Activated CD4-positive, alpha-beta T cell treated with anti-CD3 and anti-CD28 coated beads, Interleukin-2, Interleukin-4, amounts not matched to agents 100 ng/mL and 50 ng/mL, durations not matched to agents 16 hours and 8 hours (primary cell): ENCODE data around the gene TSPAN32.
"Not testable (repeated sequence)": the region's sequence is repeated elsewhere in the genome, so short reads cannot be mapped to it uniquely, and the experiment has no call there.

Experiments used
- DNase-seq: peaks from one replicate; pipeline ENCODE4 v3.0.0-alpha.2; 2020; ENCODE audit warnings: low spot score

The TSPAN32 gene

DNA sequence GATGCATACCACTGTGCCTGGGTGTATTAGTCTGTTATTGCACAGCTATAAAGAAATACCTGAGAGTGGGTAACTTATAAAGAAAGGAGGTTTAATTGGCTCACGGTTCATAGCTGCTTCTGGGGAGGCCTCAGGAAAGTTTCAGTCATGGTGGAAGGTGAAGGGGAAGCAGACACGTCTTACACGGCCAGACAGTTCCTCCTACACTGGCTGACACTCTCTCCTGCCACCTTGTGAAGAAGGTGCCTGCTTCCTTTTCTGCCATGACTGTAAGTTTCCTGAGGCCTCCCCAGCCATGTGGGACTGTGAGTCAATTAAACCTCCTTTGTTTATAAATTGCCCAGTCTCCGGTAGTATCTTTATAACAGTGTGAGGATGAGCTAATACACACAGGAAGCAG lies 41.7 kb downstream of the TSPAN32 start:
- DNase-seq, result no peak

DNA sequence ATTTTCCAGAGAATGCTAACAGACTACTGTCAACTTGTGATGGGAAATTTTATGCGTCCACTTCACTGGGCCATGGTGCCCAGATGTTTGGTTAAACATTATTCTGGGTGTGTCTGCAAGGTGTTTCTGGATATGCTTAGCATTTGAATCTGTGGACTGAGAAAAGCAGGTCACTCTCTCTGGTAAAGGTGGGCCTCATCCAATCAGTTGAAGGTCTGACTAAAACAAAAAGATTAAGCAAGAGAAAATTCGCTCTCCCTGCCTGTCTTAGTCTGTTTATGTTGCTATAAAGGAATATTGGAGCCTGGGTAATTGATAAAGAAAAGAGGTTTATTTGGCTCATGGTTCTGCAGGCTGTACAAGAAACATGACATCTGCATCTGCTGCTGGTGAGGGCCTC lies 43.2 kb downstream of the TSPAN32 start:
- DNase-seq, result no peak

DNA sequence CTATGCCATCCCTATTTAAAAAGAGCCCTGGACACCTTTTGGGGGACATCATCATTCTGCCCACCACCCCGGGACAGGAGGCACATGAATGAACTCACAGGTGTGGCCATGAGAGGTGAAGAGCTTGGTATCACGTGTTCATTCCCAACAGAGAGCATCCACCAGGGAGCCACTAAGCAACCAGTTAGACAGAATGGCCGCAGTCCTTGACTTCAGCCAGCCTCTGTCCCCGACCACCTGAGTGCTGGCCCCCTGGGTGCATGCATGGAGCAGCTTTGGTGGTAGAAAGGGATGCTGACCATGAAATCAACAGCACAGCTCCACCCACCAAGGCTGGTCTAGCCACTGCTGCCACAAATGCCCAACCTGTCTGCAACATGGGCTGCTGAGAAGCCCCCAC lies 44.2 kb downstream of the TSPAN32 start:
- DNase-seq, result no peak

DNA sequence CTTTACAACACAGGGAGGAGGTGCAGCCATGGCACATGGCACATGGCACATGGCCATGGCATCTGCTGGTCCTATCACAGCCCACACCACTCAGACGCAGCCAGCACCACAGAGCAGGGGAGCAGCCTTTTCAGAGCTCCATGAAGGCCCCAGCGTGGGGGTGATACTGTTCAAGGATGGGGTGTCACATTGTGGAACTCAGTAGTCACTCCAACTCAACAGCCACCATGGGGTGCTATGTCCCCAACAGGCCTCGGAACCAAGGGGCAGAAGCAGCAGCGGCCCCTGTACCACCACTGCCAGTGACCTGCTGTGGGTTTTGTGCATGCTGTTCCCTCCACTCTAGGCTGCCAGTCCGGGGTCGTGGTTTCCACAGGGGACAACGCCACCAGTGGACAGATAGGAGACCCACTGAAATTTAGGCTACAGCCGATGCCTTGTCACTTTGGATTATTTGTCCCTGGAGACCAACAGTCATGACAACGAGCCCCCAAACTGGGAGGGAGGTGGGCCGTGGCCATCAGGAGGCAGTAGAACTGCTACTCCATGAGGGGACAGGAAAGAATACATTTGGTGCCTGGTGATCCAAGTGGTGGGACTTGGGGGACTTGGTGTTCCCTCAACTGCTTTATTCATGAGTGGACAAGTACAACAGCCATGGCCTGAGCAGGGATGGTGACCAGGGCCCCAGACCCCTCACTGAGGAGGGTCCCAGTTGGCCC lies 44.9 kb downstream of the TSPAN32 start:
- no peak for DNase-seq

DNA sequence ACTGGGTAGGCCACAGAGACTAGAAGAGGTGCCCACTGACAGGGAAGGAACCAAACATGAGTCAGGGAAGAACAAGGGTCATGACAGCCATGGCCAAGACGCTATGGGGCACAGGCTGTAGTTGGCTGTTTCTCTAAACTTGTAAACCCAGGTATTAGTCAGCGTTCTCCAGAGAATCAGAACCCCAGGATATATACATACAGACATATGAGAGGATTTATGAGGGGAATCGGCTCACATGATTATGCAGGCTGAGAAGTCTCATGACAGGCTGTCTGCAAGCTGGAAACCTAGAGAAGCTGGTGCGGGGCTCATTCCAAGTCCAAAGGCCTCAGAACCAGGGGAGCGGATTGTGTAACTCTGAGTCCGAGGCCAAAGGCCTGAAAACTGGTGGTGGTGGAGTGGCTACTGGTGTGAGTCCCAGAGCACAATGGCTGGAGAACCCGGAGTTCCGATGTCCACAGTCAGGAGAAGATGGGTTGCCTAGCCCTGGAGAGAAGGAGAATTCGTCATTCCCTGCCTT lies 45.6 kb downstream of the TSPAN32 start:
- DNase-seq, result no peak

DNA sequence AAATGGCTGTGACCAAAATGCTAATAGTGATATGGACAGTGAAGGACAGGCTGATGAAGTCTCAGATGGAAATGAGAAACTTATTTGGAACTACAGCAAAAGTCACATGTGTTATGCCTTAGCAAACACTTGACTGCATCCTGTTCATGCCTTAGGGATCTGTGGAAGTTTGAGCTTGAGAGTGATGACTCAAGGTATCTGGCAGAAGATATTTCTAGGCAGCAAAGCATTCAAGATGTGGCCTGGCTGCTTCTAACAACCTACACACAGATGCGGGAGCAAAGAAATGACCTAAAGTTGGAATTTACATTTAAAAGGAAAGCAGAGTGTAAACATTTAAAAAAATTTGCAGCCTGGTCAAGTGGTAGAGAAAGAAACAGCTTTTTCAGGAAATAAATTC lies 47.2 kb downstream of the TSPAN32 start:
- DNase-seq, result no peak

DNA sequence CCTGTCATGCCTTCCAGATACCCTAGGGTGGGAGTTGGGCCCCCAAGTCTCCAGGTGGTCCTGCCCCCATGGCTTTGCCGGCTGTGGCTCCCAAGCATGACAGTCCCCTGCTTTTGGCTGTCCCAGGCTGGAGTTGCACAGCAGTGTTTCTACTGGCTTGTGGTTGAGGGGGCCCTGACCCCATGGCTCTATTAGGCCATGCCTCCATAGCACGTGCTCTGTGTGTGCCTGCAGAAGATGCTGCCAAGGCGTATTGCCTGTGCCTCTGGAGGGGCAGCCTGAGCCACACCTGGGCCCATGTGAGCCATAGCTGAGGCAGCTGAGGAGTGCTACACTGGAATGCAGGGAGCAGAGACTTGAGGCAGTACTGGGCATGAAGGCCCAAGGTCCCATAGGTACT lies 49.9 kb downstream of the TSPAN32 start:
- DNase-seq, result no peak

DNA sequence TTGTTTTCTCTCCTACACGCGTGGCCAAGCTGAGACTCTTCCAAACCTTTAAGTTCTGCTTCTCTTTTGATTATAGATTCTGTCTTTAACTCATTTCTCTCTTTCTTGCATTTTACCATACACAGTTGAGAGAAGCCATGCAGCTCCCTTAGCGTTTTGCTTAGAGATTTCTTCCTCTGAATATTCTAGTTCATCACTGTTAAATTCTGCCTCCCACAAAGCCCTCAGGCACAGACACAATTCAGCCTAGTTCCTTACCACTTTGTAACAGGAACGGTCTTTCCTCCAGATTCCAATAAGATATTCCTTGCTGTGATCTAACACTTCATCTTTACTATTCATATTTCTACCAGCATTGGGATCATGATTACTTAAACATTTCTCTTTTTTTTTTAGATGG lies 50.6 kb downstream of the TSPAN32 start:
- DNase-seq, result no peak

DNA sequence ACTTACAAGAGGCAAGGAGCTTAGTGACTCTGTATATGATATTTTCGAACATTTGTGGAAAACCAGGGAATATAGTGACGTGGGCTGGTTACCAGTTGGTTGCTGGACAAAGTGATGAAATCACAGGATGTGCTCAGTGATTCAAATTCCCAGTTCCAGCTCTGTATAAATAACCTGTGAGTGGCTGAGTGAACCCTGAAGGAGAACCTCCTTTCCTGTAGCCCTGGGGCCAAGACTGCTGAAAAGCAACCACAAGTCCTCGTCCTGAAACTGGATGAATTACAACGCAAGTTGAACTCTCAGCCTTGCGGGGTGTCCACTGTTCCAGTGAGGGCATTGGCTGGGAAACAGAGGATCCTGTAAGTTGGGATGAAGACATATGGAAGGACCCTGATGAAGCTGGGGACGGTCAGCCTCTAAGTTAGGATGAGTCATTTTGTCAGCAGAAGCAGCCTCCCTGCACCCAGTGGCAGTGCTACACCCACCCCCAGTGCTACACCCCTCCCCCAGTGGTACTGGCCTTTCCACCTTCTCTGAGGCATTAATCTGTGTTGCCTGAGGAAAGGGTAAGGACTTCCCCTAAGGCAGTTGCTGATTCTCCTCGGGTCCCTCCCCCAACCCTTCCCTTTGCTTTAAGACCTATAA lies 53.3 kb downstream of the TSPAN32 start:
- no peak for DNase-seq

DNA sequence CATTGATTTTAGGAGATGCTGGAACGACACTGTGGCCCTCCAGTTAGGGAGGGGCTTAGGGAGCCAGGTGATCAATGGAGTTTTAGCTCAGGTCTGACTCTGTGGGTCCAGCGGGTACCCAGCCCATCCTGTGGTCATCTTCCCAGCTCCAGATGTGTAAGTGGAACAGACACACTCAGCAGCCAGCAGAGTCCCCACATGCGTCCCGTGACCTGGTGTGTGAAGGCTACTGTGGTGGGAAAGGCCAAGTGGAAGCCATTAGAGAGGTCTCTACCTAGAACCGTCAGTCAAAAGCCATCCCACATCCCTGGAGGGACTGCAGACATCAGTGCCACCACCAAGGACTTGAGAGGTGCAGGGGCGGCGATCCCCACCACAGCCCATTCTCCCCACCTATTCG lies 55.4 kb downstream of the TSPAN32 start:
- no peak for DNase-seq

DNA sequence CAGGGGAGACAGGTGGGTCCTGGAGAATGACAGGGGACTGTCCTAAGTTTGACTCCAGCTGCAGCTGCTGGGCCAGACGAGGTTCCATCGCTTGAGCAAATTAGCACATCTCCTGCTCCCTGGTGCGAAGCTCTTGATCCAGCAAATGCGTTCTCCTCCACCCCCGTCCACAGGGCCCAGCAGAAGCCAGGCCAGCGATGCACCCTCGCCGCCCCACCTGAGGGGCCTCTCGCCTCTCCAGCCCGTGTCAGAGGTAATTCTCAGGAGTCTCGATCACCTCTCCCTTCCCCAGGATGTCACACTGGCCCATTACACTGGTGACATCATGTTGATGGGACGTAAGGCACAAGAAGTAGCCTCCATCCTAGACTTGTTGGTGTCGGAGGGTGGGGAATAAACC lies 55.8 kb downstream of the TSPAN32 start:
- not testable (repeated sequence) for DNase-seq

DNA sequence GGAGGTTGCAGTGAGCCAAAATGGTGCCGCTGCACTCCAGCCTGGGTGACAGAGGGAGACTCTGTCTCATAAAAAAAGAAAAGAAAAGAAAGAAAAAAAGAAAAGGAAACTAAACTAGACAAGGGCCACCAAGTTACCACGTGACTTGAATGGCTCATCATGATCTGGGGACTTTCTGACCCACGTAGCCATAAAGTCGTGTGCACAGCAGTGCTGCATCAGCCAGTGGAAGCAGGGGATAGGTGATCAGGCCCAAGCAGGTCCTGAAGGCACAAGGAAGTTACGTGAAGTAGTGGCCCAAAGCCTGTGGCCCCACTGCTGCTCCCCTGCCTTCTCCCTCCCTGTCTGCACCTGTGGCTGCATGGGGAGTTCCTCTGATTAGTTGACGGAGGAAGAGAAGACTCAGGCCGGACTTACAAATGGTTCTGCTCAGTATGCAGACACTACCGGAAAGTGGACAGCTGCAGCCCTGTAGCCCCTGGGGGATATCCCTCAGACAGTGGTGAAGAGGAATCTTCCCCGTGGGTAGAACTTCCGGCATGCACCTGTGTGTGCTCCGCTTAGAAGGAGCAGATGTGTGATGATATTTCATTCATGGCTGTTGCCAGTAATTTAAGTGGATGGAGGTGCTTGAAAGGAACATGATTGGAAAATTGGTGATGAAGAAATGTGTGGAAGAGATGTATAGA lies 57.1 kb downstream of the TSPAN32 start:
- no peak for DNase-seq

DNA sequence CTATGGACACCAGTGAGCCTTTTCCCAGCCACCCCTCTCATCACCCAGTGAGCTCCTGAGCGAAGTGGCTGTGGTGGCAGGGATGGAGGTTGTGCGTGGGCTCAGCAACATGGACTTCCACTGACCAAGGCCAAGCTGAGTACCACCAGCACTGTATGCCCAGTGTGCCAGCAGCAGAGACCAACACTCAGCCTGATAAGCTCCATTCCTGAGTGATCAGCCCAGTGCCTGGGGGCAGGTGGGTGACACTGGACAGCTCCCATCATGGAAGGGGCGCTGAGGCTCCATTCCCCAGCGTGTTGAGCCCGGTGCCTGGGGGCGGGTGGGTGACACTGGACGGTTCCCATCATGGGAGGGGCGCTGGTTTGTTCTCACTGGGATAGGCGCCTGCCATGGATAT lies 57.7 kb downstream of the TSPAN32 start:
- DNase-seq, result no peak

DNA sequence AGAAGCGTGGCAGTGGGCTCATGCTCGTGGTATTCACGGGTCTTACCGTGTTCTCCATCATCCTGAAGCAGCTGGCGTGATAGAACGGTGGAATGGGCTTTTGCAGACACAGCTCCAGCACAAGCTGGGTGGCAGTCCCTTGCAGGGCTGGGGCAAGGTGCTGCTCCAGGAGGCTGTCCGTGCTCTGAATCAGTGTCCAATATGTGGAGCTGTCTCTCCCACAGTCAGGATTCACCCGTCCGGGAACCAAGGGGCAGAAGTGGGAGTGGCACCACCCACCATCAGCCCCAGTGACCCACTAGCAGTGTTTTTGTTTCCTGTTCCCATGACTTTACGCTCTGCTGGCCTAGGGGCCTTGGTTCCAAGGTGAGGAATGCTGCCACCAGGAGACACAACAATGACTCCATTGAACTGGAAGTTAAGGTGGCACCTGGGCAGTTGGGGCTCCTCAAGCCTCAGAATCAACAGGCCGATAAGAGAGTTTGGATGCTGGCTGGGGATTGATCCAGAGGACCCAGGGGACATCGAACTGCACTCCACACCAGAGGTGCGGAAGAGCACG lies 58.3 kb downstream of the TSPAN32 start:
- no peak for DNase-seq

DNA sequence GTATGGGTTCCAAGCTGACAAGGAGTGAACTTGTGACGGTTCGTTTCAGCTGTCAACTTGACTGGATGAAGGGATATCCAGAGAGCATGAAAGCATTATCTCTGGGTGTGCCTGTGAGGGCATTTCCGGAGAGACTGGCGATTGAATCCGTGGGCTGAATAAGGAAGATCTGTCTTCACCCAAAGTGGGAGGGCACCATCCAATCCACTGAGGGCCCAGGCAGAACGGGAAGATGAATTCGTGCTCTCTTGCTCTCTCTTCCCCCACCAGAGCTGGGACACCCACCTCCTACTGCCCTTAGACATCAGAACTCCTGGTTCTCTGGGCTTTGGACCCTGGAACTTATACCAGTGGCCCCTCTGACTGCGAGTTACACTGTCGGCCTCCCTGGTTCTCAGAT lies 59.8 kb downstream of the TSPAN32 start:
- no peak for DNase-seq

DNA sequence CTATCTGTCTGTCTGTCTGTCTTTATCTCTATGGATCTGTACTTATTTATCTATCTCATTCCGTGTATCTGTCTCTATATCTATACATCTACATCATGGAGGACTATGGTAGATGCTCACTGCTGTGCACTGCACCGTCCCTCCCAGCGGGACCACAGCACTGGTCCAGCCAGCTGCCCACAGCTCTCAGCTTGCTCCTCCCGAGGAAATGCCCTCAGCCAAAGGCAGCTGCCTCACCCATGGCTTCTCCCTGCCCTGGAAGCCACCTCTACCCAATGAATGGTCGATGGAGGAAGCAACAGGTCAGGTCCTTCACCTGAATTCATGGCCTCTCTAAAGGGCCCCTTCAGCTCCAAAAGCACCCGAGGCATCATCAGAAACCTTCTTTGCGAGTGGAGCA lies 60.6 kb downstream of the TSPAN32 start:
- DNase-seq, result no peak

DNA sequence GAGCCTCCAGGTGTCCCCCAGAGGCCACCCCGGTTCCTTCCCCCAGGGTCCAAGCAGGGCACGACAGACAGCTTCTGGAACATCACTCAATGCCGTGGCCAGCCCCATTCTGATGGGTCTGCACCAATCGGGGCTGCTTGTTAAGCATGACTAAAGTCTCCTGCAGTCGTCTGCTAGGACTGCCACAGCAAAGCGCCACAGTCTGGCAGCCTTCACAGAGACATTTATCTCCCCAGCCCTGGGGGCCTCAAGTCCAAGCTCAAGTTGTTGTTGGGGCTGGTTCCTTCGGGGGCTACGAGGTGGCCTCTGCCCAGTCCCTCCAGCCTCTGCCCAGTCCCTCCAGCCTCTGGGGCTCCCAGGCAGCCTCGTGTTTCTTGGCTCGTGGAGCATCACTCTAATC lies 61.3 kb downstream of the TSPAN32 start:
- no peak for DNase-seq

DNA sequence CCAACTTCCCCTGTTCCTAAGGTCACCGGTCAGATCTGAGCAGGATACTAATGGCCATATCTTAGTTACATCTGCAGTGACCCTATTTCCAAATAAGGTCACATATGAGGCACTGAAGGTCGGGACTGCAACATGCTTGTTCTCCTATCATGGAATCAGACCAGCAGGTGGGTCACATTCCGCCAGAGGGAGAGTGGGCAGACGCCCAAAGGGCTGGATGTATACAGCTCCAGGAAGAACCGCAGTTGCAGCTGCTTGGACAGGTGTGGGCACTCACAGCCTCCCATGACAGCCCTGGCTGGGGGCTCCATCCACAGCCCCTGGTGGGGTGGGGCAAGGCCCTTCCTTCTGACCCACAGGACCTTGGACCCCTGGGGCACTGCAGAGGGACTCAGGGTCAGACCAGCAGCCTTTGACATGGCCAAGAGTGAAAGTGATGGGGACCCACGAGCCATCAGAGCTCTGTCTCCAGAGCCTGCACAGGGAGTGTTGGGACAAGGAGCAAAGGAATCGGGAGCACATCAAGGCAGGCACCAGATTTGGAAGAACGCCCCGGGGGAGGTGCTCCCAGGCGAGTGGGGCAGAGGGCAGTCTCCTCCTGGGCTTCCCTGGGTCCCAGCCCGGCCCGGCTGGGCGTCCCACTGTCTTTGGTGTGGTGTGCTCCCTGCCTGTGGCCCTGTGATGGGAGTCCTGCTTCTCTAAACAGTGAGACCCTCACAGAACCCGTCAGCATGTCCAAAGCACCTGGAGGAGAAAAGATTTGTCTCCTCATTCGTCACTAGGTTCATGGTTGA lies 62.0 kb downstream of the TSPAN32 start:
- DNase-seq, result no peak

DNA sequence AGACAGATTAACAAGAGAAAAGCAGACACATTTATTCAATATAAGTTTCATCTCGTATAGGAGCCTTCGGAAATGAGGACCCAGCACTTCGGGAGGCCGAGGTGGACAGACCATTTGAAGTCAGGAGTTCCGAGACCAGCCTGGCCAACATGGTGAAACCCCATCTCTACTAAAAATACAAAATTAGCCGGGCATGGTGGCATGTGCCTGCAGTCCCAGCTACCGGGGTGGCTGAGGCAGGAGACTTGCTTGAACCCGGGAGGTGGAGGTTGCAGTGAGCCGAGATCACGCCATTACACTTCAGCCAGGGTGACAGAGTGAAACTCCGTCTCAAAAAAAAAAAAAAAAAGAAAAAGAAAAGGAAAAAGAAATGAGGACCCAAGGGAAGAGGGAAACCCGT lies 62.6 kb downstream of the TSPAN32 start:
- DNase-seq, result not testable (repeated sequence)

DNA sequence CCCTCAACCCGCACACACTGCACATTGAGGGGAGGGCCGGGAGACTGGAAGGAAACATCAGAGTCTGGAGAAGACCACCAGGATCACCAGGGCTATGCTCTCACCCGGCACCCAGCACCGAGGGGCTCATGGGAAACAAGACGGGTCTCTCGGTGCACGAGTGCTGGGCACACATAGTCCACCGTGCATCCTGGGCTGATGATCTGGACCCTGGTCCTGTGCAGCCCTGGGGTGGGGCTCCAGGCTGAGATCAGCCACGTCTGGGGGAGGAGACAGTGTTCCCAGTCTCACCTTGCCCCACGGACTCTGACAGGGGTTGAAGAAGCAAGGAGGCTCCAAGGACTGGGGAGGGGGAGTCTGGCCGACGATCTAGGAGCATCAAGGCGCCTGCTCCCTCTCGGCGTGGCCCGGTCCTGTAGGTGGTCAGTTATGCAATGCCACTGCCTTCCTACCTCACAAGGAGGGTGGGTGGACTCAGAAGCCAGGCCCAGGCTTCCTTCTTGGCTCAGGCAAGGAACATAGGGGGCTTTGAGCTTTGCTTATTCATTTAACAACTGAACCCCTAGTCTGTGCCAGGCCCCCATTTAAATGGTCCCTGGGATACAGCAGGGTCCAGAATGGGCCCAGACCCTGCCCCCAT lies 63.9 kb downstream of the TSPAN32 start:
- DNase-seq, result no peak

DNA sequence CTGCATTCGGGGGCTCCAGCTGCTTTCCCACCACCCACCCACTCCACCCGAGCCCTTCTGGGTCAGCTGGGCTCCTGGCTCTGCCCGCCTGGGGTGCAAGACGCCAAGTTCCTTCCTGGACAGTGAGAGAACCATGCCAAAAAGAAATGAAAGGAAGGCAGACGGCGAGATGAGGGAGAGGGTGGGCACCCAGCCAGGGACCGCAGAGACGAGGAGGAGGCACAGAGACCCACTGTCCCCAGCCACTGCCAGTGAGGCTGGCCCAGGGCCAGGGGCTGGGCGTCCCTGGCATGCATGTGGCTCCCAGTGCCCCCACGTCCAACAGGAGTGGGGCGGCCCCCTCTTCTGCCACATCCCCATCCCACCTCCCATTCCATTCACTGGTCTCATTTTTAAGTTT lies 64.5 kb downstream of the TSPAN32 start:
- no peak for DNase-seq

DNA sequence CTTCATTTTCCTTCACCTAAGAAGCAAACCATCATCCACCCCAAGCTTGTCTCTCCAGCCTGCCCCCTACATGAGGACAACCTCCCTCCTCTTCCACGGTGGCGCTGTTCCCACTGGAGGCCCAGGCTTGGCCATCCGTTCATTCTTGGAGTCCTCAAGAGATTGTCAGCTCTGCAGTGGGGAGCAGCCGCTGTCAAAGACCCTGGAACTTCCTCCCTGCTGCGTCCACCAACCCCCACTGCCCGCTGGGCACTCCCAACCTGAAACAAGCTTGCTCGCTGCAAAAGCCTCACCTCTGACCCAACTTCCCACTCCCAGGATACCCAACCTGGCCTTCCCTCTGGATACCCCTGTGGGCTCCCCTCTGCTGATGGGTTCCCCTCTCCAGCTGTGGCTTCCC lies 64.9 kb downstream of the TSPAN32 start:
- DNase-seq, result no peak
